ENCODE measurements around the gene TAS2R31. TPM values are rescaled to one million over a fixed set of nuclear protein-coding genes. Genes with fewer than 3 reads are reported as not detected.
"Not testable (repeated sequence)": the region's sequence is repeated elsewhere in the genome, so short reads cannot be mapped to it uniquely, and the experiment has no call there.

TAS2R31 gene
- total RNA-seq: 0.65 TPM in 1 of 2 replicates, not detected in the other

- no peak for TF ChIP-seq CTCF (conservative IDR thresholded peaks at IDR 0.05; ENCODE audit: low read depth, low read length)
- H3K4me3 ChIP-seq (ENCODE audit: low read depth, low read length): no peak within 1 kb of the TSS
- no peak for DNase-seq (ENCODE audit: low read depth)
These were observed at the start of gene TAS2R31 for GRCh38 chr12:11031307-11031706. Gene TAS2R31, minus strand, starts transcription at chr12:11031407. Its CDS starts 72 bp downstream, at chr12:11031335.

- DNase-seq (ENCODE audit: low read depth): no peak
- TF ChIP-seq CTCF (conservative IDR thresholded peaks at IDR 0.05; ENCODE audit: low read depth, low read length): no peak
- H3K4me3 ChIP-seq (ENCODE audit: low read depth, low read length): no peak overlapping the region
These were observed 47.0 kb upstream of the TAS2R31 start for GRCh38 chr12:11078246-11078645.

- TF ChIP-seq CTCF (conservative IDR thresholded peaks at IDR 0.05; ENCODE audit: low read depth, low read length): no peak
- no peak overlapping the region for H3K4me3 ChIP-seq (ENCODE audit: low read depth, low read length)
- DNase-seq (ENCODE audit: low read depth): no peak
These were observed 44.4 kb upstream of the TAS2R31 start for GRCh38 chr12:11075642-11076041.

GRCh38 chr12:11071414-11071813 lies 40.2 kb upstream of the TAS2R31 start:
- no peak overlapping the region for H3K4me3 ChIP-seq (ENCODE audit: low read depth, low read length)
- TF ChIP-seq CTCF (conservative IDR thresholded peaks at IDR 0.05; ENCODE audit: low read depth, low read length): no peak
- no peak for DNase-seq (ENCODE audit: low read depth)

GRCh38 chr12:11070999-11071398 lies 39.8 kb upstream of the TAS2R31 start:
- no peak for DNase-seq (ENCODE audit: low read depth)
- H3K4me3 ChIP-seq (ENCODE audit: low read depth, low read length): no peak overlapping the region
- TF ChIP-seq CTCF (conservative IDR thresholded peaks at IDR 0.05; ENCODE audit: low read depth, low read length): no peak

- no peak for DNase-seq (ENCODE audit: low read depth)
- no peak for TF ChIP-seq CTCF (conservative IDR thresholded peaks at IDR 0.05; ENCODE audit: low read depth, low read length)
- no peak overlapping the region for H3K4me3 ChIP-seq (ENCODE audit: low read depth, low read length)
These were observed 38.7 kb upstream of the TAS2R31 start for GRCh38 chr12:11069854-11070365.

- TF ChIP-seq CTCF (conservative IDR thresholded peaks at IDR 0.05; ENCODE audit: low read depth, low read length): no peak
- no peak overlapping the region for H3K4me3 ChIP-seq (ENCODE audit: low read depth, low read length)
- DNase-seq (ENCODE audit: low read depth): no peak
These were observed 36.3 kb upstream of the TAS2R31 start for GRCh38 chr12:11067514-11067913.

- not testable (repeated sequence) for DNase-seq (ENCODE audit: low read depth); H3K4me3 ChIP-seq (ENCODE audit: low read depth, low read length)
These were observed 31.0 kb upstream of the TAS2R31 start, which contains the start of gene TAS2R46 for GRCh38 chr12:11062194-11062593. Gene TAS2R46, minus strand, starts transcription at chr12:11062294. Its CDS starts 0 bp downstream, at chr12:11062294.
